WI38 (cell line): ENCODE results near the gene HOXC4.

Experiments used
- H3K4me3 ChIP-seq: 2 replicates; pipeline ENCODE4 v1.5.1; 2011; ENCODE audit warnings: low read depth, mild to moderate bottlenecking, control low read depth, low read length
- TF ChIP-seq, protein P1 (sequence below): IDR thresholded peaks from 2 replicates; pipeline ENCODE4 v1.5.1; 2012; ENCODE audit warnings: low read depth, mild to moderate bottlenecking, control low read depth, low read length

HOXC4 gene

DNA sequence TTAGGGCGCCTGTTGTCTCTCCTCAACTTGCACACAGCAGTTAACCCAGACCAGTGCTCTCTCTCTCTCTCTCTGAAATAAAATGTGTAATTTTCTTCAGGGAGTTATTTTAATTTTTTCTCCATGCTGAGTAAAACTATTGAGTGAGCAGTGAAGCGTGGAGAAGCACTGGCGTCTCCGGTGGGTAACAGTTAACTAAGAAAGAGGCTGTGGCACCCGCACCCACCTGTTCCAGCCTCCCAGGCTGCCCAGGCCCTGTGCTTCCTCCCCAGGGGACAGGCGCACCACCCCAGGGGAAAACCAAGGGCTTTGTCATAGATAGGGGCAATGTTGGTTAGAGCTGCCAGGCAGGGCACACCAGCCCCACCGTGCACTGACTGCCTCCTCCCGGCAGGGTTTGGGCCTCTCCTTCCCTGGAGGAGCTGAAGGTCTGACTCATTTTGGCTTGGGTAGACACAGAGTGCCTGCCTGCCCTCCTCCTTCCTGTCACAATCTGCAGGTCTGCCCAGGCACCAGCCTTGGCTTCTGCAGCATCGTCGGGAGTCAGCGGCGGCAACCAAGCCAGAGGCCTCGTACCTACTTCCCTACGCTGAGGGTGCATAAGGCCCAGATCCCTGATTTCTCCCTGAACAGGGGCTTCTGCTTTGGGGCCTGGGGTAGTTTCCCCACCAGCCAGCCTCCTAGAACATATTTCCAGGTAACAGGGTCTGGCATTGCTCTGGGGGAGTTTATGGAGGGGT, 16.8 kb upstream of the HOXC4 start:
- H3K4me3 ChIP-seq = no peak overlapping the region
- TF ChIP-seq, protein P1, sequence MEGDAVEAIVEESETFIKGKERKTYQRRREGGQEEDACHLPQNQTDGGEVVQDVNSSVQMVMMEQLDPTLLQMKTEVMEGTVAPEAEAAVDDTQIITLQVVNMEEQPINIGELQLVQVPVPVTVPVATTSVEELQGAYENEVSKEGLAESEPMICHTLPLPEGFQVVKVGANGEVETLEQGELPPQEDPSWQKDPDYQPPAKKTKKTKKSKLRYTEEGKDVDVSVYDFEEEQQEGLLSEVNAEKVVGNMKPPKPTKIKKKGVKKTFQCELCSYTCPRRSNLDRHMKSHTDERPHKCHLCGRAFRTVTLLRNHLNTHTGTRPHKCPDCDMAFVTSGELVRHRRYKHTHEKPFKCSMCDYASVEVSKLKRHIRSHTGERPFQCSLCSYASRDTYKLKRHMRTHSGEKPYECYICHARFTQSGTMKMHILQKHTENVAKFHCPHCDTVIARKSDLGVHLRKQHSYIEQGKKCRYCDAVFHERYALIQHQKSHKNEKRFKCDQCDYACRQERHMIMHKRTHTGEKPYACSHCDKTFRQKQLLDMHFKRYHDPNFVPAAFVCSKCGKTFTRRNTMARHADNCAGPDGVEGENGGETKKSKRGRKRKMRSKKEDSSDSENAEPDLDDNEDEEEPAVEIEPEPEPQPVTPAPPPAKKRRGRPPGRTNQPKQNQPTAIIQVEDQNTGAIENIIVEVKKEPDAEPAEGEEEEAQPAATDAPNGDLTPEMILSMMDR = no peak

DNA sequence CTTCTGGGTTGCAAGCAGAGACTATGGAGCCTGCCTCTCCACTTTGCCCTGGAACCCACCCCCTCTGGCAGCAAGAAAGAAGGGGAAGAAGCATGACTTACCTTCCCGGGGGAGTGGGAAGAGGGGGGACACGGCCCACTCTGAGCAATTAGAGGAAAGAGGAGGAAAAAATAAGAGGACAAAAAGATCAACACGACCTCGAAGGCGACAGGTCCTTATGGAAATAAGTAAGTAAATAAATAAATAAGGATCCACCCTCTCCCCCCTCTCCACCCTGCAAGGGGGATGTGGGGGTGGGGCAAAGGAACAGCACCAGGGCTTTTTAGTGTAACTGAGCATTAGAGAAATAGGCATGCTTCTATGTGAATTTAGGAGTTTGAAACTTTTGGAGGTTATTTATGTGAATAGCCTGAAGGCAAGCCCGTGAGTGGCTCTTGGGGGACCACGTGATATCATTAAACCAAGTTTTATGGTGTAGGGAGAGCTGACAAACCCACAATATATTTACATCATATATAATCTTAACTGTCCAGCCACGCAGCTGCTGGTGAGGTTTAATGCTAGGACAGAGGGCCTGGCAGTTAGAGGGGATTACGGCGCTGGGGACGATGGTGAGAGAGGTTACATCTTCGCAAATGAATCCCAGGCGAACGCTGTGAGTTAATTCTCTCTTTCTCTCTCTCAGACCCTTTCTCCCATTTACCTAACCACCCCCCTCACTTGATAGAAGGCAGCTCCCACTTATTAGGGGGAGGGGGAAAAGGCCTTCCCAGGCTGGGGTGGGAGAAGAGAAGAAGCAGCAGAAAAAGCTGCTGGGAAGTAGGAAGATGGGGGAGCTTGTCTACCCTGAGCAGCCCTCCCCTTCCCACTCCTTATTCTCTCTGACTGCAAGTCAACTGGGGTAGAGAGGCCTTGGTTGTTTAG, 16.0 kb upstream of the HOXC4 start:
- TF ChIP-seq, protein P1 = no peak
- no peak overlapping the region for H3K4me3 ChIP-seq

DNA sequence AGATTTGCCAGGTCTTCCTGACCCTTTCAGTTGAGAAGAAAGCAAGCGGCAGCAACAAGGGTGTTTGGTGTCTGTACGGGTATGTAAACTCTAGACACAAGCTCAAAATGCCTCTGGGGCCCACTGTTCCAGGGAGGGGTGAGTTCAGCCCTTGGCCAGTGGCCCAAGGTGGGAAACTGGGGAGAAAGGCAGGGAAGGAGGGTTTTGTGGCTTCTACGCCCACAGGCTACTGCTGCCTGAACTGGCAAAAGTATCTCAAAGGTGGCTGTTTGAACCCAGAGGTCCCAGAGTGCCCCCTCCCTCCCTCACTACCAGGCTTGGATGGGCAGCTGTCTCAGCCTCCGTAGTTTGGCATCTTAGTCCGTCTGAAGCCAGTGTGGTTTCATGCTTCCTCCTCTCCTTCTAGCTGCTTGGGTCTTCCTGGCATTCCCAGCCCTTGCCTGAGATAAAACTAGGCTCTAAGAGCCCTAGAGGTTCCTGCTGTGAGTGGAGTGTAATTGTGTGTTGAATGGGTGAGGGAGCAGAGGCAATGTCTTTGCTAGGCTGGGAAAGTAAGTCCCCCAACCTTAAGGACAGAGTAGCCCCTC, 15.3 kb upstream of the HOXC4 start:
- no peak overlapping the region for H3K4me3 ChIP-seq
- TF ChIP-seq, protein P1 = no peak

DNA sequence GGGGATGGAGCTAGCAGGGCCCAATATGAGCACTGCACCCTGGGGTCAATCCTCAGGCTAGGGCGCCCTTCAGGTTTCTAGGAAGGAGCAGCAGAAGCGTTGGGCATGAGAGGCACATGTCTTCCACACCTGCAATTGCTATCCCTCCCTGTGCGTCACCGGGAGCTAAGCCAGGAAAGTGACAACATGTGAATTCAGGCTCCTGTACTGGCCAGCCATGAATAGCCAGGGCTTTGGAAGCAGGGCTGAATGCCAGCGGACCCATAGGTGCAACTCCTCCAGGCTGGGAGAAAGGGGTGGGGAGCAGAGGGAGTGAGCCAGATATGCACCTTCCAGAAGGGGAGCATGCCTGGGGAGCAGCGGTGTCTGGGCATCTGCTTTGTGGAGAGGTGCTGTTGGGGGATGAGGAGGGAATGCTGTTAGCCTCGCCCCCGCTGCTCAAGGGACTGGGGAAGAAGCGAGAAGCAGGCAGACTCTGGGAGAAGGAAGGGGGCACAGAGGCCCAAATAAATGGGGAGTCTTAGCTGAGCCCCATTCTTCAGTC, 14.7 kb upstream of the HOXC4 start:
- TF ChIP-seq, protein P1 = no peak
- H3K4me3 ChIP-seq = no peak overlapping the region

DNA sequence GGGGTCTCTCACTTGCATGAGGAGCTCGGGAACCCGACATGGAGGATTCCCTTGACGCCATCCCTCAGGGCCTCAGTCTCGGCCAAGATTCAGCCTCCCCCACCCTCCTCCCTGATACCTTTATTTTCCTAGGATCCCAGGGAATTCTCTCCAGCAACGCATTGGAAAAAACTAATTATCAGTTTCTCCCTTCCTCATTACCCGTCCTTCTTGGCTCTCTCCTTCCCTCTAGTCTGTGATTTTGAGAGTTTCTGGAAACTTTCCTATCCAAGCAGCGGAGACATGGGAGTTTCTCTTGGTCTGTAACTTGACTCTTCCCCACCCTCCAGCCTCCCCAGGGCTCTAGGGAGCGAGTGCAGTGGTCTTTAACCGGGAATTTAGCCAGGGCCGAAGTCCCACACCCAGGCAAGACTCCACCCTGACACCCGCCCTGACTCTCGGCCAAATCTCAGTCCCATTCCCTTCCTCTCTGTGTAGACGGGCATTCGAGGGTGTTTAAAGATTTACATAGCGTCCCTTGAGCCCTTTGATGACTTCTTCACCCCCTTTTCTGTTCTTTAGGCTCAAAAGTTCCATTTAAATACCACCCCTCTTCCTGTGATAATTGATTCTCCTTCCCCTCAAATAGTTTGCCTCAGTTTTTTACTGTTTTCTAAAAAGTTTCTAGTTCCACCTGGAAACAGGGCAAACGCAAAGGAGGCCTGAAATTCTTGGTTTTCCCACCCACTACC, 14.1 kb upstream of the HOXC4 start:
- TF ChIP-seq, protein P1 = no peak
- no peak overlapping the region for H3K4me3 ChIP-seq

DNA sequence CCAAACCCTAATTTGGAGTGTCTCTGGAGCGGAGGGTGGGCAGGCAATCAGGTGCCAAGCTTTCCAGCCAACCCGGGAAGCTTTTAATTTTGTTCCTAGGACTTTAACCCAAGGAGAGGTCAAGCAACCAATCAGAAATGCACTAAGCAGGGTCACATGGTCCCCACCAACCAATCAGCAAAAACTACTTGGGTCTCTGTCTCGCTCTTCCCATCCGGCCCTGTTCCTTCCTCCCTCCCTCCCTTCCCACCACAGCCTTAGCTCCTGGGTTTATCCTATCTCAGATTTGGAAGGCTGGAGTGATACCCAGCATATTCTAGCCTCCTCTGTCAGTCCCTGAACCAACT, 13.5 kb upstream of the HOXC4 start:
- H3K4me3 ChIP-seq = no peak overlapping the region
- TF ChIP-seq, protein P1 = no peak
